ENCODE data around the gene CLSTN1.
"Not testable (repeated sequence)": the region's sequence is repeated elsewhere in the genome, so short reads cannot be mapped to it uniquely, and the experiment has no call there.

The CLSTN1 gene

DNA sequence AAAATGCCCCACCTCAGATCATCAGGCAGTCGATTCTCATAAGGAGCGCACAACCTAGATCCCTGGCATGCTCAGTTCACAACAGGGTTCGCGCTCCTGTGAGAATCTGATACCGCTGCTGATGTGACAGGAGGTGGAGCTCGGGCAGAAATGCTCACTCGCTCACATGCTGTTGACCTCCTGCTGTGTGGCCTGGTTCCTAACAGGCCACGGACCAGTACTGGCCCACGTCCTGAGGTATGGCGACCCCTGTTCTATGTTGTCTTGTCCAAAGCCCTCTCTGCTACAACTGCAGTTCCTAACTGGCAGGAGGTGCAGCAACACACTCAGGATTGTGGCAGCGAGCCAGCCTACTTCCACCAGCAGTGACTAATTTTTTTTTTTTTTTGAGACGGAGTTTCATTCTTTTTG lies 70.6 kb downstream of the CLSTN1 start:
- FAIRE-seq (no peak), DNase-seq (ENCODE audit: insufficient read length, low spot score) (no peak)
- TF ChIP-seq, protein P1, sequence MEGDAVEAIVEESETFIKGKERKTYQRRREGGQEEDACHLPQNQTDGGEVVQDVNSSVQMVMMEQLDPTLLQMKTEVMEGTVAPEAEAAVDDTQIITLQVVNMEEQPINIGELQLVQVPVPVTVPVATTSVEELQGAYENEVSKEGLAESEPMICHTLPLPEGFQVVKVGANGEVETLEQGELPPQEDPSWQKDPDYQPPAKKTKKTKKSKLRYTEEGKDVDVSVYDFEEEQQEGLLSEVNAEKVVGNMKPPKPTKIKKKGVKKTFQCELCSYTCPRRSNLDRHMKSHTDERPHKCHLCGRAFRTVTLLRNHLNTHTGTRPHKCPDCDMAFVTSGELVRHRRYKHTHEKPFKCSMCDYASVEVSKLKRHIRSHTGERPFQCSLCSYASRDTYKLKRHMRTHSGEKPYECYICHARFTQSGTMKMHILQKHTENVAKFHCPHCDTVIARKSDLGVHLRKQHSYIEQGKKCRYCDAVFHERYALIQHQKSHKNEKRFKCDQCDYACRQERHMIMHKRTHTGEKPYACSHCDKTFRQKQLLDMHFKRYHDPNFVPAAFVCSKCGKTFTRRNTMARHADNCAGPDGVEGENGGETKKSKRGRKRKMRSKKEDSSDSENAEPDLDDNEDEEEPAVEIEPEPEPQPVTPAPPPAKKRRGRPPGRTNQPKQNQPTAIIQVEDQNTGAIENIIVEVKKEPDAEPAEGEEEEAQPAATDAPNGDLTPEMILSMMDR (IDR thresholded peaks at IDR 0.05; ENCODE audit: insufficient read depth, missing control alignments), result no peak

DNA sequence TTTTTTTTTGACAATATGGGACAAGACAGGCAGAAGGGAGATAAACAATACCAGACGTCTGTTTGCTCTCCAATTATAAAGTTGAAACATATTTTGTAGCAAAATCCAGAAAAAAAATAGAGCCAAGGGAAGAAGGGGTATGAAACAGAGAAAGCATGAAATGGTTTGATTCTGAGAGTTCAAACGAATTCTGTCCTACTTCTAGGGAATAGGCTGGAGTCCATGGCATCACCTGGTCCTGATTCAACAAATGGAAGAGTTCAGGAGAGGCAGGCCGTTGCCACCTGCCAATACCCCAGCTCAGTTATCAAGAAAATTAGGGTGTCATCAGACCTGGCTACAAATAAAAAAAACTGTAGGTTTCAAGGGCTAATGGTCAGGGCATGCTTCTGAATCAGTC lies 71.8 kb downstream of the CLSTN1 start:
- FAIRE-seq, result no peak
- DNase-seq (ENCODE audit: insufficient read length, low spot score), result no peak
- TF ChIP-seq, protein P1 (IDR thresholded peaks at IDR 0.05; ENCODE audit: insufficient read depth, missing control alignments), result no peak

DNA sequence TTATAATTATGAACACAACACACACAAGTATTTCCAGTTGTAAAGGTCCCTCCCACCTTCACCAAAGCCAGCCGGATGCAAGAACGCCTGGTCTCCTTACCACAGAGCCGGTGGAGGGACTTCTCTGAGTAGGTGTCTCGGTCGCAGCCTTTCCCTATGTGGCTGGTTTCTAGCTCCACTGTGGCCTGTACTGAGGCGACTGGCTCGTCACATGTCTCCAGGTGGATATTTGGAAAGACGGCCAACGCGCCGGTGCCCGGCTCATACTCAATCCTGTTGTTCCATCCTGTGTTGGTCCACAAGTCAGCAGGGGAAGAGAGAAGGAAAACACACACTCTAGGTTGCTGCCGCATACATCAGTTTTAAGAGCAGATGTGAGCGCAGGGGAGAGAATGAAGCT lies 74.4 kb downstream of the CLSTN1 start:
- FAIRE-seq (no peak), DNase-seq (ENCODE audit: insufficient read length, low spot score) (no peak)
- TF ChIP-seq, protein P1 (IDR thresholded peaks at IDR 0.05; ENCODE audit: insufficient read depth, missing control alignments), result no peak

DNA sequence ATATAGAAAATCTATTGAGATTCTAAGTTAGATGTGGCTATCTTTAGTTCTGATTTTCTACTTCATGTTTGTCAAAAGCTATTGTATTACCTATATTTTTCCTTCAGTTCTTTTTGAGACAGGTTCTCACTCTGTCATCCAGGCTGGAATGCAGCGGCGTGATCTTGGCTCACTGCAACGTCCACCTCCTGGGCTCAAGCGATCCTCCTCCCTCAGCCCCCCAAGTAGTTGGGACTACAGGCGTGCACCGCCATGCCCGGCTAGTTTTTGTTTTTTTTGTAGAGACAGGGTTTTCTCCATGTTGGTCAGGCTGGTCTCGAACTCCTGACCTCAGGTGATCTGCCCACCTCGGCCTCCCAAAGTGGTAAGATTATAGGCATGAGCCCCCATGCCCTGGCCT lies 75.4 kb downstream of the CLSTN1 start:
- FAIRE-seq; DNase-seq (ENCODE audit: insufficient read length, low spot score): not testable (repeated sequence)

DNA sequence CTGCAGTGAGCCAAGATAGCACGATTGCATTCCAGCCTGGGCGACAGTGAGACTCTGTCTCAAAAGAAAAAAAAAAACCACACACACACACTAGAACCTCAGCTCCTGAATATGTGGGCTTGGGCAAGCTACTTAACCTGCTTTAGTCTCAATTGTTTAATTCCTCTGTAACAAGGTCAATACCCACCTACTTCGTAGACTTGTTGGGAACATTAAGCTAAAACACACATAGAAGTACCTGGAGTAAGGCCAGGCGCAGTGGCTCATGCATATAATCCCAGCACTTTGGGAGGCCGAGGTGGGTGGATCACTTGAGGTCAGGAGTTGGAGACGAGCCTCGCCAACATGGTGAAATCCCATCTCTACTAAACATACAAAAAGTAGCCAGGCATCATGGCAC lies 77.1 kb downstream of the CLSTN1 start:
- FAIRE-seq (no peak), DNase-seq (ENCODE audit: insufficient read length, low spot score) (no peak)
- TF ChIP-seq, protein P1 (IDR thresholded peaks at IDR 0.05; ENCODE audit: insufficient read depth, missing control alignments), result no peak

DNA sequence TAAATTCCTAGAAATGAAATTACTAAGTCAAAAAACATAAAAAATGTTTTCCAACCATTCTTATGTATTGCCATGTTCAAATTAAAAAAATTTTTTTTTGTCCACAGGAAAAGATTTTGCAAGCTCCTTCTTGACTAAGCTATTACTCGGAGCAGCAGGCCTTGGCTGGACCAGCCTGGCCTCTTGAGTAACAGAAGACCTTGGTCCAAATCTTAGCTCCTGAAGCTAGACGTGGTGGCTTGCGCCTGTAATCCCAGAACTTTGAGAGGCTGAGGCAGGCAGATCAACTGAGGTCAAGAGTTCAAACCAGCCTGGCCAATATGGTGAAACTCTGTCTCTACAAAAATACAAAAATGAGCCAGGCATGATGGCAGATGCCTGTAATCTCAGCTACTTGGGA lies 77.6 kb downstream of the CLSTN1 start:
- TF ChIP-seq, protein P1 (IDR thresholded peaks at IDR 0.05; ENCODE audit: insufficient read depth, missing control alignments), result no peak
- DNase-seq (ENCODE audit: insufficient read length, low spot score) (no peak), FAIRE-seq (no peak)

DNA sequence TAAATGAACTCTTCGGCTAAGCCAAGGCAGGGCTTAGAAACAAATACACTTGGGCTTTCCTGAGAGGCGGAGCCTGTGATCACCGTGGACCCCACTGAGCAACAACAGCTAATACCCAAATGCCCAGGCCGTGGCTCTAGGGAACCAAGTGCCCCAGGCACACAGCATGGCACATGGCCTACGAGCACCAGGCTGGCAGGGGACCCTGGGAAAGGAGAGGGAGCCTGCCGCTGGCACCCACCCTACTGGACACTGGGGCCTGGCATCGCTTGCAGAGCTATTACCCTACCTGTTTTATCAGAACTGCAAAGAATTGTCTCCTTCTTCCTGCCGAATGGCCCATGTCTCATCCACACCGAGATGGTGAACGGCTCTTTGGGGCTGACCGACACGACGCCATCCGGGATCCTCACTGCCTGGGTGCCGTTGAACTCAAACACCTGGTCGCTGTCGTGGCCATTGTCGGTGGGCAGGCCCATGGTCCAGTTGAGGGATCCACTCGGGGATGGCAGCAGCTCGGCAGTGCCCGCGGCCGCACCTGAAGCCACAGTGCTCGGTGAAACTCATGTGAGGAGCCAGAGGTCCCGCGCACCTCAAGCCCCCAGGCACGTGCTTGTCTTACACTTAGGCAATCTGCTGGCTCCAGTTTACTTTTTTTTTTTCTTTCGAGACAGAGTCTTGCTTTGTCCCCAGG lies 79.5 kb downstream of the CLSTN1 start:
- no peak for FAIRE-seq
- TF ChIP-seq, protein P1 (IDR thresholded peaks at IDR 0.05; ENCODE audit: insufficient read depth, missing control alignments), result no peak

DNA sequence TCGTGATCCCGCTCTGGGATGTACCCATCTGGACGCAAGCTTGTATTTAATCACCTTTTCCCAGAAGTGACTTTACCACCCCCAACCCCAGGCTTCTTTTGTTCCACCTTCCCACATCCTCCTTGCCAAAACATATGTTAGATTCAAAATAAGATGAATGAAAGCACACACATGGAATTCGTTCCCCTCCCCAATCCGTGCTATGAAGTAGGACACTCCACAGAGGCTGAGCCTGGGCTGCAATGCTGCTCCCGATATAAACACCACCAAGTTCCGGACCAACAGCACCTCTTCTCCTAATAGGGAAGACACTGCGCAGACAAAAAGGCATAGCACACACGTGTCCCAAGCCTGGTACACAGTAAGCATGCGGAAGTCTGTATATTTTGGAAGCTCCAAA lies 86.1 kb downstream of the CLSTN1 start:
- no peak for DNase-seq (ENCODE audit: insufficient read length, low spot score)
- TF ChIP-seq, protein P1 (IDR thresholded peaks at IDR 0.05; ENCODE audit: insufficient read depth, missing control alignments), result no peak
- FAIRE-seq, result no peak

More for the DNA sequence above, 79.5 kb downstream of the CLSTN1 start:
- DNase-seq (ENCODE audit: insufficient read length, low spot score), result no peak

Data from D721Med (cell line).